Pancreas (tissue), 10 donors: ENCODE measurements around the gene NGFR. TPM values are rescaled to one million over a fixed set of nuclear protein-coding genes. Genes with fewer than 3 reads are reported as not detected.

ENCODE experiments used
- ATAC-seq, 4 donors: fragments of 200-7000 bp; cut with Tn5 transposase; one replicate each; pipeline versions ENCODE4 v1.8.0 to v1.9.1; 2020; ENCODE audit warnings: mild to moderate bottlenecking in 4 of 4, moderate library complexity in 4 of 4
- DNase-seq, 6 donors: peaks; one replicate each; pipeline ENCODE4 v3.0.0-alpha.2; 2020
- FAIRE-seq: peaks from 2 replicates; lab custom pipeline; 2012; peaks lifted over from hg19 to GRCh38; lab: Jason Lieb, UNC
- H3K27ac ChIP-seq, 4 donors: fragments of 200-600 bp; sonication (generic); 1 replicate in 3 of 4; 2 replicates in 1 of 4; pipeline versions ENCODE4 v1.5.0 to v1.8.0; 2020
- H3K27me3 ChIP-seq, 4 donors: fragments of 200-600 bp; one replicate each; pipeline ENCODE4 v1.8.0; 2021
- H3K36me3 ChIP-seq, 3 donors: fragments of 200-600 bp; sonication (generic) in 1 of 3; one replicate each; pipeline versions ENCODE4 v1.5.0 to v1.8.0; 2020 to 2021
- H3K4me1 ChIP-seq, 3 donors: fragments of 200-600 bp; one replicate each; pipeline ENCODE4 v1.8.0; 2021
- H3K4me3 ChIP-seq, 4 donors: fragments of 200-600 bp; sonication (generic) in 2 of 4; one replicate each; pipeline versions ENCODE4 v1.5.0 to v1.8.0; 2020 to 2021
- H3K9me3 ChIP-seq, 4 donors: fragments of 200-600 bp; one replicate each; pipeline ENCODE4 v1.8.0; 2021
- CTCF ChIP-seq, 4 donors: fragments of 200-600 bp; sonication (generic) in 3 of 4; IDR thresholded peaks; one replicate each; pipeline versions ENCODE4 v1.5.0 to v1.8.0; 2021; ENCODE audit warnings: antibody characterized with exemption in 4 of 4
- WGBS, 2 donors: extraction: QIAGEN DNeasy Blood & Tissue Kit; methylation state at CpG; one replicate each; pipeline ENCODE4 v1.1.7; 2013; 5-methylcytosine and 5-hydroxymethylcytosine counted together
- intact Hi-C, 3 donors: fragments of 100-400 bp; cut with DNase I; formaldehyde crosslinking; loops; one replicate each; pipeline versions ENCODE4 v1.11.1 to v1.14.2; 2022
- polyA plus RNA-seq, 2 donors: library from polyadenylated mRNA; stranded (reverse); fragments of 200-250 nt; gene quantifications; one replicate each; pipeline ENCODE4 v1.2.3, GENCODE V29; 2013
- total RNA-seq, 6 donors: library from RNA; stranded (reverse); fragmentation: NEBNext Ultra II Directional in 4 of 6; extraction: Animal tissue kit (Norgen Biotek cat#: 25700) in 4 of 6; gene quantifications; one replicate each; pipeline versions ENCODE4 v1.2.1 to v1.2.4, GENCODE V29; 2021 to 2023
- donor health status: healthy with polysubstance abuse.
- donor health status: DM: no; HTN: no; CAD: no; lungs with moderate emphysema.
- donor health status: DM: no; HTN: no; CAD: no.
- donor health status: control.
- donor health status: control.
- donor health status: Bipolar disorder and iron deficiency.
- donor health status: DM: yes; HTN: yes; CAD: no.
- donor health status: DM: no; HTN: no; CAD: no.
- donor health status: DM: no; HTN: no; CAD: no.
- donor health status: DM: yes; HTN: yes; CAD: no.

Gene NGFR
- total and polyA plus RNA-seq, 8 donors = 1.1 to 19.0 (median 4.7) TPM

- Histone ChIP-seq H3K4me3 (no peak overlapping the region), H3K9me3 (no peaks in the 10 kb centered on the region), H3K27me3 (no peaks in the 10 kb centered on the region), H3K27ac (peak overlapping the region; percentile 50 to 77 (median 68)), H3K36me3 (no peaks in the 10 kb centered on the region), H3K4me1 (peaks cover 5 to 11% (median 6%) of the 10 kb centered on the region in 3 donors)
- FAIRE-seq = peak; percentile 71
- intact Hi-C loops = no loop called here
- 6 to 8% methylated on average over 8 of the region's 8 CpGs for WGBS, 2 donors
- peak; percentile 94 to 98 (median 96) for ATAC-seq
- DNase-seq = peak; percentile 80 to 94 (median 87)
- TF ChIP-seq CTCF (IDR thresholded peaks at IDR 0.05) = no peak
These were observed 20.2 kb downstream of the NGFR start for GRCh38 chr17:49515196-49515770.

GRCh38 chr17:49516180-49516579 lies 21.1 kb downstream of the NGFR start:
- no peaks in the 10 kb centered on the region for H3K36me3 ChIP-seq
- H3K27me3 ChIP-seq = no peaks in the 10 kb centered on the region
- no peak overlapping the region for H3K4me3 ChIP-seq
- no peak for DNase-seq
- TF ChIP-seq CTCF (IDR thresholded peaks at IDR 0.05) = no peak
- peak overlapping the region in 3 of 4 donors; percentile 50 to 77 (median 64) for H3K27ac ChIP-seq
- no peak for FAIRE-seq
- no peak for ATAC-seq
- peaks cover 5 to 11% (median 6%) of the 10 kb centered on the region in 3 donors for H3K4me1 ChIP-seq
- intact Hi-C loops = no loop called here
- H3K9me3 ChIP-seq = no peaks in the 10 kb centered on the region
- 79% methylated on average over 5 of the region's 5 CpGs for WGBS, 2 donors

GRCh38 chr17:49518346-49519078 lies 23.4 kb downstream of the NGFR start:
- Histone ChIP-seq H3K36me3 (no peaks in the 10 kb centered on the region), H3K27me3 (no peaks in the 10 kb centered on the region), H3K27ac (no peak overlapping the region), H3K4me1 (peaks cover 5 to 11% (median 6%) of the 10 kb centered on the region in 3 donors), H3K4me3 (no peak overlapping the region), H3K9me3 (no peaks in the 10 kb centered on the region)
- intact Hi-C loops = no loop called here
- no peak for DNase-seq
- WGBS, 2 donors = 84 to 93% methylated on average over 6 of the region's 6 CpGs
- TF ChIP-seq CTCF (IDR thresholded peaks at IDR 0.05) = no peak
- FAIRE-seq = no peak
- no peak for ATAC-seq

- no peak for FAIRE-seq
- WGBS, 2 donors = 74 to 79% methylated on average over 6 to 7 of the region's 7 CpGs
- H3K27me3 ChIP-seq = no peaks in the 10 kb centered on the region
- ATAC-seq = no peak
- no peak overlapping the region for H3K4me3 ChIP-seq
- H3K36me3 ChIP-seq = no peaks in the 10 kb centered on the region
- TF ChIP-seq CTCF (IDR thresholded peaks at IDR 0.05) = no peak
- peaks cover 5 to 11% (median 6%) of the 10 kb centered on the region in 3 donors for H3K4me1 ChIP-seq
- intact Hi-C loops = no loop called here
- no peak overlapping the region for H3K27ac ChIP-seq
- H3K9me3 ChIP-seq = no peaks in the 10 kb centered on the region
- no peak for DNase-seq
These were observed 24.7 kb downstream of the NGFR start for GRCh38 chr17:49519781-49520180.
